HepG2 (cell line): ENCODE data around the gene CPVL. TPM values are rescaled to one million over a fixed set of nuclear protein-coding genes. Genes with fewer than 3 reads are reported as not detected.
A peak's percentile ranks its signal among the peaks of the same experiment; 100 is the strongest.

ENCODE experiments used
- ATF3 ChIP-seq: sonication (generic); formaldehyde crosslinking; IDR thresholded peaks from 2 replicates; pipeline ENCODE4 v1.4.0; 2020; ENCODE audit warnings: missing genetic modification reagents
- BCLAF1 ChIP-seq: fragments of 450-650 bp; IDR thresholded peaks from 2 replicates; pipeline ENCODE4 v1.6.1; 2017; ENCODE audit warnings: mild to moderate bottlenecking
- EZH2 ChIP-seq: conservative IDR thresholded peaks from 2 replicates; pipeline ENCODE4 v1.6.1; 2012; ENCODE audit warnings: mild to moderate bottlenecking, low read depth, low read length, moderate library complexity
- FOXK1 ChIP-seq: sonication (generic); formaldehyde crosslinking; IDR thresholded peaks from 2 replicates; pipeline ENCODE4 v1.4.0; 2020; ENCODE audit warnings: low read depth, missing genetic modification reagents, borderline replicate concordance
- JUN ChIP-seq: sonication (generic); formaldehyde crosslinking; IDR thresholded peaks from 2 replicates; pipeline ENCODE4 v1.4.0; 2020; ENCODE audit warnings: mild to moderate bottlenecking, missing genetic modification reagents
- KAT2B ChIP-seq: fragments of 150-350 bp; IDR thresholded peaks from 2 replicates; pipeline ENCODE4 v1.6.1; 2014; ENCODE audit warnings: low read depth, low read length, borderline replicate concordance
- PRDM15 ChIP-seq: sonication (generic); formaldehyde crosslinking; IDR thresholded peaks from 2 replicates; pipeline ENCODE4 v1.4.0; 2020; ENCODE audit warnings: missing genetic modification reagents
- SCMH1 ChIP-seq: sonication (generic); formaldehyde crosslinking; IDR thresholded peaks from 2 replicates; pipeline ENCODE4 v1.9.0; 2021; ENCODE audit warnings: missing genetic modification reagents, mild to moderate bottlenecking, borderline replicate concordance
- STAT6 ChIP-seq: sonication (generic); formaldehyde crosslinking; IDR thresholded peaks from 2 replicates; pipeline ENCODE4 v1.4.0; 2020; ENCODE audit warnings: missing genetic modification reagents, mild to moderate bottlenecking, borderline replicate concordance
- TFDP1 ChIP-seq: IDR thresholded peaks from 2 replicates; pipeline ENCODE4 v1.6.1; 2016; ENCODE audit warnings: missing compliant biosample characterization, missing genetic modification reagents, borderline replicate concordance
- ZFYVE20 ChIP-seq: sonication (generic); formaldehyde crosslinking; IDR thresholded peaks from 2 replicates; pipeline ENCODE4 v1.8.0; 2023; ENCODE audit warnings: low read depth, mild to moderate bottlenecking, moderate library complexity, missing genetic modification reagents, borderline replicate concordance
- ZKSCAN1 ChIP-seq: fragments of 150-350 bp; IDR thresholded peaks from 2 replicates; pipeline ENCODE4 v1.6.1; 2014; ENCODE audit warnings: low read length
- ZNF17 ChIP-seq: sonication (generic); formaldehyde crosslinking; IDR thresholded peaks from 2 replicates; pipeline ENCODE4 v1.5.0; 2020; ENCODE audit warnings: mild to moderate bottlenecking, missing genetic modification reagents
- ZNF350 ChIP-seq: sonication (generic); formaldehyde crosslinking; IDR thresholded peaks from 2 replicates; pipeline ENCODE4 v1.4.0; 2020; ENCODE audit warnings: mild to moderate bottlenecking, low read depth, missing genetic modification reagents, borderline replicate concordance
- ZNF704 ChIP-seq: sonication (generic); formaldehyde crosslinking; IDR thresholded peaks from 2 replicates; pipeline ENCODE4 v1.8.1; 2023; ENCODE audit warnings: mild to moderate bottlenecking, inconsistent platforms, moderate library complexity, missing genetic modification reagents, borderline replicate concordance
- ZSCAN21 ChIP-seq: sonication (generic); formaldehyde crosslinking; IDR thresholded peaks from 2 replicates; pipeline ENCODE4 v1.8.0; 2022; ENCODE audit warnings: mild to moderate bottlenecking, missing genetic modification reagents, moderate library complexity, borderline replicate concordance
- polyA plus RNA-seq, 8 experiments: library from polyadenylated mRNA; depleted of rRNA in 3 of 8; stranded (reverse) in 7 of 8; unstranded in 1 of 8; fragments of >200 nt; fragmentation: Illumina TruSeq in 4 of 8; extraction: Trizol in 4 of 8; gene quantifications; 2 replicates each; pipeline versions ENCODE4 v1.2.1 to v1.2.3, GENCODE V29; 2011 to 2016; ENCODE audit warnings: low read depth in 4 of 8, missing spikeins in 1 of 8, mixed read lengths in 1 of 8; ENCODE audit not compliant: insufficient read depth in 1 of 8
- total RNA-seq, 5 experiments: library from RNA; depleted of rRNA; stranded (reverse); fragments of >200 nt; fragmentation: Illumina TruSeq; extraction: Trizol; gene quantifications; 2 replicates each; pipeline ENCODE4 v1.2.3, GENCODE V29; 2016; ENCODE audit warnings: low read depth in 1 of 5

Gene CPVL
- total and polyA plus RNA-seq, 2 of the 13 experiments (the other 11 are each of a cell fraction or from before 2014, with no cell fraction given) = 59.2 to 294 TPM

GRCh38 chr7:29146057-29146706 lies at the start of gene CPVL (continued):
- no peak for TF ChIP-seq KAT2B
- TF ChIP-seq ZNF17 = no peak
- no peak for TF ChIP-seq ZKSCAN1
- no peak for TF ChIP-seq JUN
- TF ChIP-seq PRDM15 (CRISPR knock-in tag) = no peak
- TF ChIP-seq STAT6 = no peak
- TF ChIP-seq FOXK1 = no peak
- TF ChIP-seq EZH2 = no peak
- TF ChIP-seq ZFYVE20 (CRISPR knock-in tag) = no peak
- TF ChIP-seq SCMH1 (CRISPR knock-in tag) = no peak
- TF ChIP-seq BCLAF1 = no peak
- no peak for TF ChIP-seq ATF3 (CRISPR knock-in tag)
- no peak for TF ChIP-seq ZNF704
- TF ChIP-seq ZSCAN21 (CRISPR knock-in tag) = no peak
- TF ChIP-seq ZNF350 (CRISPR knock-in tag) = peak; percentile 56; the same call in 1 of the 2 replicates
- TF ChIP-seq TFDP1 = peak; percentile 34; the same call in 1 of the 2 replicates
